ENCODE results near the gene SLC12A5. TPM values are rescaled to one million over a fixed set of nuclear protein-coding genes. Genes with fewer than 3 reads are reported as not detected.

Gene SLC12A5
- polyA plus RNA-seq, 3 donors, result not detected

DNA sequence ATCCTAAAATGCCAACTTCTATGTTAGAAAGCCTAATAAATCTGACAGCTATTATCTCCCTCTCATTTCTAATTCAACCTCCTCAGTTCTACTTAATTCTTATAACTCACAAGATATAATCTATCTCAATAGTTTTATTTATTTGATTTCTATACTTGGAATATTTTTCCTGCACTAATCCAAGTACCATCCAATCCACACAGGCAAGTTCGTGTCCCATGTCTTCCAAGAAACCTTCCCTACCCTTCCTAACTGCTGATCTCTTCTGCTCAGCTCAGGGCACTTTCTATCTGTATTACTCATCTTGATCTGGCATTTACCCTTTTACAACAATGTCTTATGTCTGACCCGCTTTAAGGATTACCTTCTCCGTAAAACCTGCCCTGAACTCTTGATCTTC, 42.6 kb downstream of the SLC12A5 start:
- intact Hi-C loops (cut with micrococcal nuclease), result no loop called here
- H3K27ac Mint-ChIP-seq, result no peak overlapping the region

DNA sequence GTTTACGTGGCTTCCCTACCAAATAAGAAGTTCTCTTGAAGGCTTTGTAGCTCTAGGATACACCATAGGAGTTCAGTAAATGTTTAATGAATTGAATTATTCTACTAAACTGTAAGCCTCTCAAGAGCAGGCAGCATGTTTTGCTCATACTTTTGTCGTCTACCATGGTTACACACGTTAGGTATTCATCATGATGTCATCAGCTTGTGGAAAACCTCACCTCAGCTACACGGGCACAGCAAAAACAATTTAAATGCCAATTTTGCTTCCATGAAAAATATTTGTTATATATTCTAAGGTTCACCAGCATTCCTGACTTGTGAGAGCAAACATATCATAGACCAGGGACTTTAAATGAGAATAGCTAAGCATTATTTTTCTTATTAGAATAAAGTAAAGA, 44.0 kb downstream of the SLC12A5 start:
- Histone ChIP-seq H4K20me1 (ENCODE audit: insufficient read depth, low read length) (peaks cover 98% of the 10 kb centered on the region), H2AFZ (ENCODE audit: insufficient read depth, low read depth, low read length, poor library complexity, severe bottlenecking) (no peak overlapping the region), H3K4me3 (replicated peaks in 1 of 3; ENCODE audit: low read depth in 2 of 3, low read length in 3 of 3) (no peak overlapping the region), H3K4me1 (ENCODE audit: control insufficient read depth in 1 of 2, insufficient read depth in 2 of 2, low read length in 2 of 2) (no peaks in the 10 kb centered on the region), H3K9ac (ENCODE audit: insufficient read depth, low read length, poor library complexity, severe bottlenecking) (no peak overlapping the region), H3K79me2 (ENCODE audit: insufficient read depth, low read length) (peaks cover 12% of the 10 kb centered on the region), H3K27ac (ENCODE audit: low read depth in 1 of 2, low read length in 2 of 2) (no peak overlapping the region), H3K27me3 (ENCODE audit: control insufficient read depth in 2 of 2, insufficient read depth in 2 of 2, low read length in 2 of 2) (no peaks in the 10 kb centered on the region), H3K4me2 (replicated peaks; ENCODE audit: extremely low read depth, low read length, poor library complexity, severe bottlenecking) (no peak overlapping the region), H3K36me3 (replicated peaks in 1 of 2; ENCODE audit: control insufficient read depth in 1 of 2, insufficient read depth in 2 of 2, low read length in 2 of 2) (peaks cover 55 to 83% of the 10 kb centered on the region in 2 donors), H3K9me3 (replicated peaks in 1 of 2; ENCODE audit: control insufficient read depth in 1 of 2, insufficient read depth in 1 of 2, low read length in 2 of 2) (no peaks in the 10 kb centered on the region)
- DNase-seq, result no peak
- no CpG with 5 or more reads among the region's 4 CpGs for WGBS (ENCODE audit: insufficient coverage)
- H3K4me3 Mint-ChIP-seq, result no peak overlapping the region
- no peaks in the 10 kb centered on the region for H3K9me3 Mint-ChIP-seq
- TF ChIP-seq, protein P1, sequence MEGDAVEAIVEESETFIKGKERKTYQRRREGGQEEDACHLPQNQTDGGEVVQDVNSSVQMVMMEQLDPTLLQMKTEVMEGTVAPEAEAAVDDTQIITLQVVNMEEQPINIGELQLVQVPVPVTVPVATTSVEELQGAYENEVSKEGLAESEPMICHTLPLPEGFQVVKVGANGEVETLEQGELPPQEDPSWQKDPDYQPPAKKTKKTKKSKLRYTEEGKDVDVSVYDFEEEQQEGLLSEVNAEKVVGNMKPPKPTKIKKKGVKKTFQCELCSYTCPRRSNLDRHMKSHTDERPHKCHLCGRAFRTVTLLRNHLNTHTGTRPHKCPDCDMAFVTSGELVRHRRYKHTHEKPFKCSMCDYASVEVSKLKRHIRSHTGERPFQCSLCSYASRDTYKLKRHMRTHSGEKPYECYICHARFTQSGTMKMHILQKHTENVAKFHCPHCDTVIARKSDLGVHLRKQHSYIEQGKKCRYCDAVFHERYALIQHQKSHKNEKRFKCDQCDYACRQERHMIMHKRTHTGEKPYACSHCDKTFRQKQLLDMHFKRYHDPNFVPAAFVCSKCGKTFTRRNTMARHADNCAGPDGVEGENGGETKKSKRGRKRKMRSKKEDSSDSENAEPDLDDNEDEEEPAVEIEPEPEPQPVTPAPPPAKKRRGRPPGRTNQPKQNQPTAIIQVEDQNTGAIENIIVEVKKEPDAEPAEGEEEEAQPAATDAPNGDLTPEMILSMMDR (IDR thresholded peaks at IDR 0.05), result no peak
- no peak overlapping the region for H3K27ac Mint-ChIP-seq
- intact Hi-C loops (cut with micrococcal nuclease), result no loop called here
- no peaks in the 10 kb centered on the region for H3K4me1 Mint-ChIP-seq
- H3K27me3 Mint-ChIP-seq (ENCODE audit: low read depth in 3 of 3), result no peaks in the 10 kb centered on the region
- peaks cover 40 to 48% of the 10 kb centered on the region in 2 donors for H3K36me3 Mint-ChIP-seq

More for the DNA sequence above, 42.6 kb downstream of the SLC12A5 start:
- H3K4me3 Mint-ChIP-seq, result no peak overlapping the region
- TF ChIP-seq, protein P1 (IDR thresholded peaks at IDR 0.05), result no peak
- H2AFZ ChIP-seq (ENCODE audit: insufficient read depth, low read depth, low read length, poor library complexity, severe bottlenecking), result no peak overlapping the region
- H3K4me2 ChIP-seq (replicated peaks; ENCODE audit: extremely low read depth, low read length, poor library complexity, severe bottlenecking), result no peak overlapping the region
- no peaks in the 10 kb centered on the region for H3K4me1 Mint-ChIP-seq
- WGBS (ENCODE audit: insufficient coverage), result 100% methylated on average over 3 of the region's 3 CpGs
- no peak overlapping the region for H3K27ac ChIP-seq (ENCODE audit: low read depth in 1 of 2, low read length in 2 of 2)
- no peaks in the 10 kb centered on the region for H3K27me3 ChIP-seq (ENCODE audit: control insufficient read depth in 2 of 2, insufficient read depth in 2 of 2, low read length in 2 of 2)
- H3K36me3 Mint-ChIP-seq, result peaks cover 39 to 47% of the 10 kb centered on the region in 2 donors
- no peaks in the 10 kb centered on the region for H3K4me1 ChIP-seq (ENCODE audit: control insufficient read depth in 1 of 2, insufficient read depth in 2 of 2, low read length in 2 of 2)
- no peaks in the 10 kb centered on the region for H3K27me3 Mint-ChIP-seq (ENCODE audit: low read depth in 3 of 3)
- peaks cover 7% of the 10 kb centered on the region for H3K79me2 ChIP-seq (ENCODE audit: insufficient read depth, low read length)
- H3K36me3 ChIP-seq (replicated peaks in 1 of 2; ENCODE audit: control insufficient read depth in 1 of 2, insufficient read depth in 2 of 2, low read length in 2 of 2), result peaks cover 57 to 82% of the 10 kb centered on the region in 2 donors
- H3K9me3 ChIP-seq (replicated peaks in 1 of 2; ENCODE audit: control insufficient read depth in 1 of 2, insufficient read depth in 1 of 2, low read length in 2 of 2), result no peaks in the 10 kb centered on the region
- H3K9me3 Mint-ChIP-seq, result no peaks in the 10 kb centered on the region
- DNase-seq, result no peak
- peaks cover 92% of the 10 kb centered on the region for H4K20me1 ChIP-seq (ENCODE audit: insufficient read depth, low read length)
- H3K9ac ChIP-seq (ENCODE audit: insufficient read depth, low read length, poor library complexity, severe bottlenecking), result no peak overlapping the region
- no peak overlapping the region for H3K4me3 ChIP-seq (replicated peaks in 1 of 3; ENCODE audit: low read depth in 2 of 3, low read length in 3 of 3)

Measured in CD14-positive monocyte (primary cell).